ENCODE results near the gene THAP4.

The THAP4 gene

GRCh38 chr2:241551599-241551997 lies 85.4 kb downstream of the THAP4 start:
- Histone ChIP-seq H3K4me1 (ENCODE audit: insufficient read depth, low read length) (peaks cover 7% of the 10 kb centered on the region; the same call in 1 of the 2 replicates), H3K4me3 (ENCODE audit: low read length) (no peak overlapping the region), H3K9ac (ENCODE audit: low read depth, low read length) (no peak overlapping the region), H3K27me3 (ENCODE audit: insufficient read depth, low read length) (no peaks in the 10 kb centered on the region), H3K36me3 (ENCODE audit: insufficient read depth, low read length) (no peaks in the 10 kb centered on the region), H3K27ac (ENCODE audit: low read depth, low read length) (no peak overlapping the region), H3K9me3 (ENCODE audit: insufficient read depth, low read depth, low read length) (peaks cover 2% of the 10 kb centered on the region; the same call in 1 of the 2 replicates)
- WGBS = 84% methylated on average over 12 of the region's 12 CpGs

GRCh38 chr2:241550616-241551580 lies 86.1 kb downstream of the THAP4 start:
- WGBS = 91% methylated on average over 21 of the region's 21 CpGs
- no peak overlapping the region for H3K27ac ChIP-seq (ENCODE audit: low read depth, low read length)
- peaks cover 7% of the 10 kb centered on the region; the same call in 1 of the 2 replicates for H3K4me1 ChIP-seq (ENCODE audit: insufficient read depth, low read length)
- no peaks in the 10 kb centered on the region for H3K36me3 ChIP-seq (ENCODE audit: insufficient read depth, low read length)
- H3K27me3 ChIP-seq (ENCODE audit: insufficient read depth, low read length) = no peaks in the 10 kb centered on the region
- no peak overlapping the region for H3K9ac ChIP-seq (ENCODE audit: low read depth, low read length)
- no peaks in the 10 kb centered on the region for H3K9me3 ChIP-seq (ENCODE audit: insufficient read depth, low read depth, low read length)
- no peak overlapping the region for H3K4me3 ChIP-seq (ENCODE audit: low read length)

GRCh38 chr2:241548451-241548835 lies 88.5 kb downstream of the THAP4 start:
- Histone ChIP-seq H3K27ac (ENCODE audit: low read depth, low read length) (no peak overlapping the region), H3K36me3 (ENCODE audit: insufficient read depth, low read length) (no peaks in the 10 kb centered on the region), H3K9ac (ENCODE audit: low read depth, low read length) (no peak overlapping the region), H3K4me3 (ENCODE audit: low read length) (no peak overlapping the region), H3K4me1 (ENCODE audit: insufficient read depth, low read length) (0 out of 2 replicates have a peak, but pooled peaks cover 7% of the 10 kb centered on the region), H3K9me3 (ENCODE audit: insufficient read depth, low read depth, low read length) (no peaks in the 10 kb centered on the region), H3K27me3 (ENCODE audit: insufficient read depth, low read length) (no peaks in the 10 kb centered on the region)
- 91% methylated on average over 3 of the region's 3 CpGs for WGBS

- Histone ChIP-seq H3K36me3 (ENCODE audit: insufficient read depth, low read length) (no peaks in the 10 kb centered on the region), H3K27me3 (ENCODE audit: insufficient read depth, low read length) (peaks cover 5% of the 10 kb centered on the region), H3K27ac (ENCODE audit: low read depth, low read length) (no peak overlapping the region), H3K9ac (ENCODE audit: low read depth, low read length) (no peak overlapping the region), H3K9me3 (ENCODE audit: insufficient read depth, low read depth, low read length) (no peaks in the 10 kb centered on the region), H3K4me3 (ENCODE audit: low read length) (no peak overlapping the region), H3K4me1 (ENCODE audit: insufficient read depth, low read length) (0 out of 2 replicates have a peak, but pooled peaks cover 7% of the 10 kb centered on the region)
- 92% methylated on average over 16 of the region's 16 CpGs for WGBS
Measured at GRCh38 chr2:241547781-241548450, 89.0 kb downstream of the THAP4 start.

GRCh38 chr2:241546771-241547498 lies 90.0 kb downstream of the THAP4 start:
- Histone ChIP-seq H3K27me3 (ENCODE audit: insufficient read depth, low read length) (peaks cover 15% of the 10 kb centered on the region), H3K36me3 (ENCODE audit: insufficient read depth, low read length) (no peaks in the 10 kb centered on the region), H3K9ac (ENCODE audit: low read depth, low read length) (no peak overlapping the region), H3K27ac (ENCODE audit: low read depth, low read length) (peak overlapping the region; percentile 27), H3K9me3 (ENCODE audit: insufficient read depth, low read depth, low read length) (no peaks in the 10 kb centered on the region), H3K4me1 (ENCODE audit: insufficient read depth, low read length) (0 out of 2 replicates have a peak, but pooled peaks cover 7% of the 10 kb centered on the region), H3K4me3 (ENCODE audit: low read length) (no peak overlapping the region)
- 56% methylated on average over 25 of the region's 25 CpGs for WGBS

GRCh38 chr2:241545523-241546473 lies 91.2 kb downstream of the THAP4 start:
- Histone ChIP-seq H3K9ac (ENCODE audit: low read depth, low read length) (no peak overlapping the region), H3K4me3 (ENCODE audit: low read length) (no peak overlapping the region), H3K27ac (ENCODE audit: low read depth, low read length) (no peak overlapping the region)

GRCh38 chr2:241545106-241545505 lies 91.9 kb downstream of the THAP4 start:
- H3K27ac ChIP-seq (ENCODE audit: low read depth, low read length) = no peak overlapping the region
- H3K9ac ChIP-seq (ENCODE audit: low read depth, low read length) = no peak overlapping the region
- H3K9me3 ChIP-seq (ENCODE audit: insufficient read depth, low read depth, low read length) = no peaks in the 10 kb centered on the region
- H3K27me3 ChIP-seq (ENCODE audit: insufficient read depth, low read length) = peaks cover 31% of the 10 kb centered on the region
- 92% methylated on average over 10 of the region's 10 CpGs for WGBS
- H3K36me3 ChIP-seq (ENCODE audit: insufficient read depth, low read length) = no peaks in the 10 kb centered on the region
- 0 out of 2 replicates have a peak, but pooled peaks cover 7% of the 10 kb centered on the region for H3K4me1 ChIP-seq (ENCODE audit: insufficient read depth, low read length)
- H3K4me3 ChIP-seq (ENCODE audit: low read length) = no peak overlapping the region

More at GRCh38 chr2:241545523-241546473, 91.2 kb downstream of the THAP4 start:
- Histone ChIP-seq H3K4me1 (ENCODE audit: insufficient read depth, low read length) (0 out of 2 replicates have a peak, but pooled peaks cover 7% of the 10 kb centered on the region), H3K27me3 (ENCODE audit: insufficient read depth, low read length) (peaks cover 24% of the 10 kb centered on the region), H3K36me3 (ENCODE audit: insufficient read depth, low read length) (no peaks in the 10 kb centered on the region), H3K9me3 (ENCODE audit: insufficient read depth, low read depth, low read length) (no peaks in the 10 kb centered on the region)
- WGBS = 88% methylated on average over 12 of the region's 12 CpGs

GRCh38 chr2:241542278-241542605 lies 94.7 kb downstream of the THAP4 start:
- Histone ChIP-seq H3K4me3 (ENCODE audit: low read length) (no peak overlapping the region), H3K36me3 (ENCODE audit: insufficient read depth, low read length) (no peaks in the 10 kb centered on the region), H3K4me1 (ENCODE audit: insufficient read depth, low read length) (0 out of 2 replicates have a peak, but pooled peaks cover 7% of the 10 kb centered on the region), H3K9ac (ENCODE audit: low read depth, low read length) (no peak overlapping the region), H3K27ac (ENCODE audit: low read depth, low read length) (no peak overlapping the region), H3K27me3 (ENCODE audit: insufficient read depth, low read length) (peaks cover 37% of the 10 kb centered on the region), H3K9me3 (ENCODE audit: insufficient read depth, low read depth, low read length) (no peaks in the 10 kb centered on the region)
- 89% methylated on average over 15 of the region's 15 CpGs for WGBS

GRCh38 chr2:241541564-241542277 lies 95.2 kb downstream of the THAP4 start:
- Histone ChIP-seq H3K27ac (ENCODE audit: low read depth, low read length) (no peak overlapping the region), H3K4me1 (ENCODE audit: insufficient read depth, low read length) (0 out of 2 replicates have a peak, but pooled peaks cover 1% of the 10 kb centered on the region), H3K27me3 (ENCODE audit: insufficient read depth, low read length) (peaks cover 37% of the 10 kb centered on the region), H3K4me3 (ENCODE audit: low read length) (peak overlapping the region; percentile 45), H3K9me3 (ENCODE audit: insufficient read depth, low read depth, low read length) (no peaks in the 10 kb centered on the region), H3K9ac (ENCODE audit: low read depth, low read length) (no peak overlapping the region), H3K36me3 (ENCODE audit: insufficient read depth, low read length) (no peaks in the 10 kb centered on the region)
- 19% methylated on average over 62 of the region's 62 CpGs for WGBS
